Glomerular visceral epithelial cell (primary cell): ENCODE data around the gene CALCR.
A peak's percentile ranks its signal among the peaks of the same experiment; 100 is the strongest.

ENCODE experiments used
- DNase-seq: peaks from one replicate; pipeline ENCODE4 v3.0.0-alpha.2; 2016; ENCODE audit errors: extremely low spot score

Gene CALCR

DNA sequence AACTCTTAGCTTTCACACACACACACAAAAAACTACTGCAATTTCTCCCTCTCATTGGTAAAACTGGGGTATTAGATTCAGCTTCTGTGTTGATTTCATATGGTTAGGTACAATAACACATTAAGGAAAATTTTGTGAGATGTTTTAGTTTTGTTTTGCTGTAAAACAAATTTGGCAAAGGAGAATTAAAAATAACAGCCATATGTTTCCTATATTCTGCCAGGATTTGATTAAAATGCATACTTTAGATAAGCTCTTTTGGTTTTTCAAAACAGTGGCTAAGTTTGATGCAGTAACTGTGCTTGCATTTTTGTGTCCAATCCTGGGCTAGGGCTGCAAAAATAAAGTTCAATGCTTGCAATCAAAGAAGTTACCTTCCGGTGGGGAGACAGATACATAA lies 126.3 kb downstream of the CALCR start:
- DNase-seq: no peak

GRCh38 chr7:93447509-93447908 lies 127.0 kb downstream of the CALCR start:
- DNase-seq: no peak

DNA sequence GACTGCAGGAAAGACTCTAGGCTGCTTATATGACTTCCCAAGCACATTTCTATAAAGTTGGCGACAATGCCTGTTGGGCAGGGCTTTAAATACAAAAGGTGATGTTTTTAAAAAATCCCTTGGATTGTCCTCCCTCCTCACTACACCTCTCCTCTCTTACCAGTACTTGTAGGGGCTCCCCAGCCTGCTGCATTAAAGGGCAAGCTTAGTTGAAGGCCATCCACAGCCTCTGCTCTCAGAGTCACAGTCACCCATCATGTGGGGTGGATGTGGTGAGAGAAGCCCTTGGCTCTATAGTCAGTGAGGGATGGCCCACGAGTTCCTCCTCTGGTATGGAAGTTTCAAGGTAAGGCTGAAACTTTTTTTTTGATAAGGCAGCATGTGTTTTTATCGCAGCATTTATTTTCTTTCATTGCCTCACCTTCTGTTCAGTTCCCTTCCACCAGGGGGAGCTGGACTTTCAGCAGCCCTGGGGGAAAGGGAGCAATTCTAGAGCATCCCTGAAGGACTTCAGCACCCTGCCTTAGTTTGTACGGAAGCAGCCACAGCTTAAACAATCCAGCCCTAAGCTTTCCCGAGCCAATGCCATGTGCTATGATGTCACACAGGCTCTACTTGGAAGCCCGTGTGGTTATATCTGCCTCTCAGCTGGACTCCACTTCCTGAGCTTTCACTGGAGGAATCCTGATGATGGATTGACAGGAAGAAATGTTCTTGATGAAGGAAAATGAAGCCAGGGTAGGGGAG lies 131.9 kb downstream of the CALCR start:
- peak; percentile 33 for DNase-seq

- DNase-seq: no peak
These were observed 138.7 kb downstream of the CALCR start for GRCh38 chr7:93435791-93436190.

GRCh38 chr7:93432130-93432529 lies 142.4 kb downstream of the CALCR start:
- DNase-seq: no peak

- DNase-seq: no peak
These were observed 143.5 kb downstream of the CALCR start for GRCh38 chr7:93430917-93431588.

- no peak for DNase-seq
These were observed 145.0 kb downstream of the CALCR start for GRCh38 chr7:93429563-93429962.

DNA sequence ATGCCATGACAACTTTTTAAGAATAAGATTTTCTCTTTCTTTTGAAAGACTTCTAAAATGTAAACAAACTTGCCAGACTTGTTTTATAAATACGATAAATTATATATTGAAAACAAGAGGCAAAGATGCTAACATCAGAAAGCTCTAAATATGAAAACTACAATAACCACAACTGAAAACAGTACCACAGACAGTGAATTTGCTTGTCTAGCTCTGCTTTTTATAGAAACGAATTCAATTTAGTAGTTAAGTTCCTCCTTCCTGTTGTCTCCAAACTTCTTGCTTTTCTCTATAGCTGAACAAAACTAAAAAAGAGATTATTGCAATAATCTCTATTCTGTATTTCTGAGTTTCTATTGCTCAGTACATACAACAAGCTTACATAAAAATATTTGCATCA lies 147.4 kb downstream of the CALCR start:
- no peak for DNase-seq

- DNase-seq: no peak
These were observed 148.3 kb downstream of the CALCR start for GRCh38 chr7:93426155-93426696.

- DNase-seq: no peak
These were observed 159.9 kb downstream of the CALCR start for GRCh38 chr7:93414574-93414973.

DNA sequence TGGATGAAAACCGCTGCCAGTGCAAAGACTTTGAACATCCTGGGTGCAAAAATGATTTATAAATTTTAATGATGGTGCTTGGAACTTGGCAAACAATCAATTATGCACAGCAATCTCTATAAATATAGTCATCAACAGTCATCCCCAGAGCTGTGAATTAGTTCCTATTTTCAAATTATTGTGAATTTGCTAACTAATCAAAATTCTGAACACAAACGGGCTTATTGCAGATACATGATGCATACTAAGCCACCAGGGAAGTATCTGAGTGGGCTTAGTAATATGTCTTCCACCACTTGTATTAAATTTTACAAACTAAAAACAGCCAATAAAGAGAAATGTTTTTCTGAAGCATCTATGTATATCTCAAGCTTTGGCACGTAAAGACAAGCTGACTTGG lies 165.2 kb downstream of the CALCR start:
- DNase-seq: no peak

DNA sequence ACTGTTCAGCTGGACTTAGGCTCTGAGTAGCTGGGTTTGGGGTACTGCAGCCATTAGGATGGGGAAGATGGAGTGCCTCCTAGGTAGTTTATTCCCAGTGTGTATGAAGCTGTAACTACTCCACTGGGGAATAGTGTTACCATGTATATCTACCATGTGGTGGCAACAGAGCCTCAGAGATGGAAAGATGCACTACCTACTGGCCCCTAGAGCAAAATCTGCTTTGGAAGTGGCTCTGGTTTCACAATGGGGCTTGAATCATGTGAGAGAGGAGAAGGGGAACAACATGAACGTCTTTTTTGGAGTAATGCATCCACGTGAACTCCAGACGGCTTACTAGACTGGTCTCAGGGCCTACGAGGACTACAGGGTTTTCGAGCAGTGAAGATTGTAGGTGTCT lies 167.3 kb downstream of the CALCR start:
- DNase-seq: no peak

DNA sequence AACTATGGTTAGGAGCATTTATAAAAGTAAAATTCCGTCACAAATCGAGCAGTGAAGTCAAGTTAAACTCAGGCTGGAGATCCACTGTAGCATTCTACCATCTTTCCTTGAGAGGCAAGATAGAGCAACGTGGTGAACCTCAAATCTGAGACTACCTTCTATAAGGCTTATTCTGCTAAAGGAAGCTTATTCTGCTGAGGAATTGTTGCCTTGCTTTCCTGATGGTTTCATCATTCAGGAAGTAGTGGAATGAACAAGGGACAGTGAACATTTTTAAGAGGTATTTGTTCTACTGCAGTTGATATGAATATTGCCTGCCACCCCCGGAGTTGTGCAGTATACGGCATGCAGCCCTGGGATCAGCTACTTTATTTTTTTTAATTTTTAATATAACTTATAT lies 171.6 kb downstream of the CALCR start:
- DNase-seq: no peak

DNA sequence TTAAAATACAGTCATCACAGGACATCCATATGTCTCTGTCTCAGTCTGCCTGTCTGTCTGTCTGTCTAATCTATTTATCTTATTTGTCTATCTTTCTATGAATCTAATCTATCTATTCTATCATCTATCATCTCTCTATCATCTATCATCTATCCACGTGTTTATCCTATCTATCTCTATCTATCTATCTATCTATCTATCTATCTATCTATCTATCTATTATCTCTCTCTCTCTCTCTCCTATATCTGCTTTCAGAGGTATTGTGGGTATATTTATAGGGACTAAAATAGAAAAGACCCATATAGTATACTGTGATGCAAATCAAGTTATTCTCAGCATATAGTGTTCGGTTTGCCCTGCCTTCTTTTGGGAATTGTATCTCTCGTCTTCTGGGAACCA lies 174.9 kb downstream of the CALCR start:
- no peak for DNase-seq

DNA sequence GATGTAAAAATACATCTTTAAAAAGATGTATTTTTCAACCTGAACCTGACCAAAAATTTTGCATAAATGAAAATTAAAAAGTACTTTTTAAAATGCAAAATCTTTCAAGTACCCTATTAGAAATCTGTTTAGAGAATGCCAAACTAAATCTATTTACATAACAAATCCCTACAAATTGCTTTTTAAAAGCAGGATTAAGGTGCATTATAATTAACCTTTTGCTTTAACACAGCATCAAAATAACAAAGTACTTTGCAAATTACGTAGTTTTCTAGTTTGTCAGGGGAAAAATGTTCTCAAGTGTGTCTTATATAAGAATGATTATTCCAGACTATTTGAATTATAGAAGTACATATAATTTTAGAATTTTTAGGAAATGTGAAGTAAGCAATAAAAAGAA lies 181.5 kb downstream of the CALCR start:
- no peak for DNase-seq

GRCh38 chr7:93390660-93391059 lies 183.9 kb downstream of the CALCR start:
- DNase-seq: peak; percentile 17

GRCh38 chr7:93382362-93382761 lies 192.2 kb downstream of the CALCR start:
- no peak for DNase-seq

DNA sequence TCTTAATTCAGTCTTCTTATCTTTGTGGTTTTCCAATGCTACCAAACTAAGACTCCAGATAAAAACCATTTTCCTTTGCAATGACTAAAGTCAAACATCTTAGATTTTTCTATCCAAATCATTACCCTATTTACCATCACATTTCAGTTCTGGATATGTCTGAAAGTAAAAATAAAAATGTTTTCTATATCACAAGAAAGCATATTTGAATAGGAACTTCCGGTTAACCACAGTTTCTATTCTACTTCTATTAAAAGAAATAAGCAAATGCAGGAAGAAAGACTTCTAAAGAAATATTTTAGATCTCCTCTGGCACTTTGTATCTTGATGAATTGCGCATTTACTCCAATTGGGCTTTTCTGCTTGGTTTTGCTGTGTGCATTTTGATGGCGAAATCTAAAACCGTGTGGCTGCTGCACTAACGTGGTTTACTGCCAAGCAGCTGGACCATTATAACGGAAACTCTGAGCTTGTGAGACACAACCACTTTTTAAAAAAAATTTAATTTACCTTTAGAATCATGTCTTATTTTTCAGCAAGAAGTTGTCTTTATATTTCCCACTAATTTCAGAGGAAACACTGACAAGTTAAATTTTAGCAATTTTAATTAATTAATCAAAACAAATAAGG lies 196.3 kb downstream of the CALCR start:
- no peak for DNase-seq

GRCh38 chr7:93375603-93376002 lies 198.9 kb downstream of the CALCR start:
- no peak for DNase-seq
